22Rv1 (cell line): ENCODE measurements around the gene LRRC4B.

Experiments used
- ZFX ChIP-seq: fragments of 450-650 bp; IDR thresholded peaks from 2 replicates; pipeline ENCODE4 v1.6.1; 2017; ENCODE audit warnings: antibody characterized with exemption, borderline replicate concordance
- TF ChIP-seq, protein P1 (sequence below): fragments of 450-650 bp; IDR thresholded peaks from 2 replicates; pipeline ENCODE4 v1.5.1; 2017; ENCODE audit warnings: mild to moderate bottlenecking

- TF ChIP-seq, protein P1, sequence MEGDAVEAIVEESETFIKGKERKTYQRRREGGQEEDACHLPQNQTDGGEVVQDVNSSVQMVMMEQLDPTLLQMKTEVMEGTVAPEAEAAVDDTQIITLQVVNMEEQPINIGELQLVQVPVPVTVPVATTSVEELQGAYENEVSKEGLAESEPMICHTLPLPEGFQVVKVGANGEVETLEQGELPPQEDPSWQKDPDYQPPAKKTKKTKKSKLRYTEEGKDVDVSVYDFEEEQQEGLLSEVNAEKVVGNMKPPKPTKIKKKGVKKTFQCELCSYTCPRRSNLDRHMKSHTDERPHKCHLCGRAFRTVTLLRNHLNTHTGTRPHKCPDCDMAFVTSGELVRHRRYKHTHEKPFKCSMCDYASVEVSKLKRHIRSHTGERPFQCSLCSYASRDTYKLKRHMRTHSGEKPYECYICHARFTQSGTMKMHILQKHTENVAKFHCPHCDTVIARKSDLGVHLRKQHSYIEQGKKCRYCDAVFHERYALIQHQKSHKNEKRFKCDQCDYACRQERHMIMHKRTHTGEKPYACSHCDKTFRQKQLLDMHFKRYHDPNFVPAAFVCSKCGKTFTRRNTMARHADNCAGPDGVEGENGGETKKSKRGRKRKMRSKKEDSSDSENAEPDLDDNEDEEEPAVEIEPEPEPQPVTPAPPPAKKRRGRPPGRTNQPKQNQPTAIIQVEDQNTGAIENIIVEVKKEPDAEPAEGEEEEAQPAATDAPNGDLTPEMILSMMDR, result no peak
- no peak for TF ChIP-seq ZFX
Observed at GRCh38 chr19:50493171-50493570, 75.1 kb downstream of the LRRC4B start.
